HL-60 (cell line): ENCODE results near the gene FOXP4.

Experiments
- CTCF ChIP-seq: IDR thresholded peaks from one replicate; pipeline ENCODE4 v1.5.1; 2011; ENCODE audit warnings: low read length, control low read depth, inconsistent platforms; ENCODE audit not compliant: insufficient read depth
- GABPA ChIP-seq: IDR thresholded peaks from 2 replicates; pipeline ENCODE4 v1.6.1; 2012; ENCODE audit warnings: low read depth
- REST ChIP-seq: IDR thresholded peaks from 2 replicates; pipeline ENCODE4 v1.6.1; 2012; ENCODE audit warnings: low read depth; ENCODE audit not compliant: insufficient replicate concordance

- no peak for TF ChIP-seq CTCF
- no peak for TF ChIP-seq REST
- no peak for TF ChIP-seq GABPA
Measured at GRCh38 chr6:41637194-41638001, 91.2 kb downstream of the FOXP4 start.
